Activated CD4-positive, alpha-beta T cell treated with anti-CD3 and anti-CD28 coated beads, Interleukin-10, Interleukin-2, amounts not matched to agents 100 ng/mL and 50 ng/mL, durations not matched to agents 16 hours and 8 hours (primary cell): Measurements from ENCODE around the gene IBTK.
A peak's percentile ranks its signal among the peaks of the same experiment; 100 is the strongest.
"Not testable (repeated sequence)": the region's sequence is repeated elsewhere in the genome, so short reads cannot be mapped to it uniquely, and the experiment has no call there.

Source experiments
- DNase-seq: peaks from one replicate; pipeline ENCODE4 v3.0.0-alpha.2; 2020

IBTK gene, protein sequence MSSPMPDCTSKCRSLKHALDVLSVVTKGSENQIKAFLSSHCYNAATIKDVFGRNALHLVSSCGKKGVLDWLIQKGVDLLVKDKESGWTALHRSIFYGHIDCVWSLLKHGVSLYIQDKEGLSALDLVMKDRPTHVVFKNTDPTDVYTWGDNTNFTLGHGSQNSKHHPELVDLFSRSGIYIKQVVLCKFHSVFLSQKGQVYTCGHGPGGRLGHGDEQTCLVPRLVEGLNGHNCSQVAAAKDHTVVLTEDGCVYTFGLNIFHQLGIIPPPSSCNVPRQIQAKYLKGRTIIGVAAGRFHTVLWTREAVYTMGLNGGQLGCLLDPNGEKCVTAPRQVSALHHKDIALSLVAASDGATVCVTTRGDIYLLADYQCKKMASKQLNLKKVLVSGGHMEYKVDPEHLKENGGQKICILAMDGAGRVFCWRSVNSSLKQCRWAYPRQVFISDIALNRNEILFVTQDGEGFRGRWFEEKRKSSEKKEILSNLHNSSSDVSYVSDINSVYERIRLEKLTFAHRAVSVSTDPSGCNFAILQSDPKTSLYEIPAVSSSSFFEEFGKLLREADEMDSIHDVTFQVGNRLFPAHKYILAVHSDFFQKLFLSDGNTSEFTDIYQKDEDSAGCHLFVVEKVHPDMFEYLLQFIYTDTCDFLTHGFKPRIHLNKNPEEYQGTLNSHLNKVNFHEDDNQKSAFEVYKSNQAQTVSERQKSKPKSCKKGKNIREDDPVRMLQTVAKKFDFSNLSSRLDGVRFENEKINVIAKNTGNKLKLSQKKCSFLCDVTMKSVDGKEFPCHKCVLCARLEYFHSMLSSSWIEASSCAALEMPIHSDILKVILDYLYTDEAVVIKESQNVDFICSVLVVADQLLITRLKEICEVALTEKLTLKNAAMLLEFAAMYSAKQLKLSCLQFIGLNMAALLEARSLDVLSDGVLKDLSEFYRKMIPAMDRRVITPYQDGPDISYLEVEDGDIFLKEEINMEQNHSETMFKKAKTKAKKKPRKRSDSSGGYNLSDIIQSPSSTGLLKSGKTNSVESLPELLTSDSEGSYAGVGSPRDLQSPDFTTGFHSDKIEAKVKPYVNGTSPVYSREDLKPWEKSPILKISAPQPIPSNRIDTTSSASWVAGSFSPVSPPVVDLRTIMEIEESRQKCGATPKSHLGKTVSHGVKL (N-terminal part only)

DNA sequence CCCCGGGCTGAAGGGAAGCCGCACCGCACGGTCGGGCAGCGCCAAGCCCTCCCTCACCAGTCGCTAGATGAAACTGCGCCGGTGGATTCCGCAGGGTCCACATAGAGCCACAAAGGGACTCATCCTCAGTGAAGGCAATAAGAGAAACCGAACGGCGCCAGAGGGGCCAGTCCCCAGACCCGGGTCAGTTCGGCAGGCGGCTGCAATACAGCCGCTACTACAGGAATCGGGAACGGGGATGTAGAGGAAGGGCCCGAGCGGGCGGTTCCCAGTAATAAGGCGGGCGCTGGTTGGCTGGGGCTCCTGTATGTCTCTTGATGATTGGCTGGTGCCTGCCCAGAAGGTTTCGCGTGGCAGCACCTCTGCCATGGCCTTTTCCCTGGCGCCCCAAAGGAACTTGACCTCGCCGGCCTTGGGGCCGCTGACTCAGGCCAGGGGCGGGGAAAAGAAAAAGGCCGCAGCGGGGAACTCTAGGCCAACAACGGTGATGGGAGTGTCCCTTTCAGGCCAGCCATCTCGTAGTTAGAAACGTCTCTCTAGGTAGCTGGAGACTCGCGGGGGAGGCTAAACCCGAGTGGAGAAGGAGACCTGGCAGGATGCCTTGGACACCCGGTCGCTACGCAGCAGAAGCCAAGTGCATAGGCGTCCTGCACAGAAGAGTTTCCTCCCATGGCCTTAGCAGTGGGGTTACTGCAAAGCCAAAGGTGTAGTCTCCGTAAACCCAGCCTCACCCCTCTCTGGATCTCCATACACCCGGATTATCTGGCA lies at the start of gene IBTK:
TSS of gene IBTK (minus strand) at position 240 of the 768 bp plus-strand sequence. CDS start 7,258 bp downstream, outside the sequence.
- peak; percentile 93 for DNase-seq

DNA sequence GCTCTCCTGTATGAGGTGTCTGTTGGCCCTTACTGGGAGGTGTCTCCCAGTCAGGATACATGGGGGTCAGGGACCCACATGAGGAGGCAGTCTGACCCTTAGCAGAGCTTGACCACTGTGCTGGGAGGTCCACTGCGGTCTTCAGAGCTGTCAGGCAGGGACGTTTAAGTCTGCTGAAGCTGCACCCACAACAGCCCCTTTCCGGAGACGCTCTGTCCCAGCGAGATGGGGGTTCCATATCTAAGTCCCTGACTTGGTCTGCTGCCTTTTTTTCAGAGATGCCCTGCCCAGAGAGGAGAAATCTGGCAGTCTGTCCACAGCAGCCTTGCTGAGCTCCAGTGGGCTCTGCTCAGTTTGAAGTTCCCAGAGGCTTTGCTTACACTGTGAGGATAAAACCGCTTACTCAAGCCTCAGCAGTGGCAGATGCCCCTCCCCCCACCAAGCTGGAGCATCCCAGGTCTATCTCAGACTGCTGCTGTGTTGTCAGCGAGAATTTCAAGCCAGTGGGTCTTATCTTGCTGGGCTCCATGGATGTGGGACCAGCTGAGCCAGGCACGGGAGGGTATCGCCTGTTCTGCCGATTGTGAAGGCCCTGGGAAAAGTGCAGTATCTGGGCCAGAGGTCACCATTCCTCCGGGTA lies 36.3 kb upstream of the IBTK start:
- no peak for DNase-seq

DNA sequence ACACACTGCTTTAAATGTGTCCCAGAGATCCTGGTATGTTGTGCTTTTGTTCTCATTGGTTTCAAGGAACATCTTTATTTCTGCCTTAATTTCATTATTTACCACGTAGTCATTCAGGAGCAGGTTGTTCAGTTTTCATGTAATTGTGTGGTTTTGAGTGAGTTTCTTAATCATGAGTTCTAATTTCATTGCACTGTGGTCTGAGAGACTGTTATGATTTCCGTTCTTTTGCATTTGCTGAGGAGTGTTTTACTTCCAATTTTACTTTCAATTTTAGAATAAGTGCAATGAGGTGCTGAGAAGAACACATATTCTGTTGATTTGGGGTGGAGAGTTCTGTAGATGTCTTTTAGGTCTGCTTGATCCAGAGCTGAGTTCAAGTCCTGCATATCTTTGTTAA lies 34.0 kb upstream of the IBTK start:
- DNase-seq = peak; percentile 53

DNA sequence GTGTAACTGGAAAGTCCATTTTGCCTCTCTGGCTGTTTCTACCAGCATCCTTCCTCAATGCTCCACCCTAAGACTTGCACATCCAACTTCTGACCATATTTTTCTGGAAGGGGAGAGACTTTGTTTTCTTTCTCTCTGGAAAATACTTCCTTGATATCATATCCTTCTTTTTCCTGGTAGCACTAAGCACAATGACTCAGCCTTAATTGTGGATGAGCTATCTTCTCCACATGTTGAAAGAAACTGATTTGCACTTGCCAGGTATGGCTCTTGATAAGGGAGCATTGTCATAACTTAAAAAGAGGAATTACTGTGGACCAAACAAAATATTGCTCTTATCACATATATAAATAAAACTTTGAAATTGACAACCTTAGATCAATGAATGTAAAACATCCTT lies 30.1 kb upstream of the IBTK start:
- no peak for DNase-seq

DNA sequence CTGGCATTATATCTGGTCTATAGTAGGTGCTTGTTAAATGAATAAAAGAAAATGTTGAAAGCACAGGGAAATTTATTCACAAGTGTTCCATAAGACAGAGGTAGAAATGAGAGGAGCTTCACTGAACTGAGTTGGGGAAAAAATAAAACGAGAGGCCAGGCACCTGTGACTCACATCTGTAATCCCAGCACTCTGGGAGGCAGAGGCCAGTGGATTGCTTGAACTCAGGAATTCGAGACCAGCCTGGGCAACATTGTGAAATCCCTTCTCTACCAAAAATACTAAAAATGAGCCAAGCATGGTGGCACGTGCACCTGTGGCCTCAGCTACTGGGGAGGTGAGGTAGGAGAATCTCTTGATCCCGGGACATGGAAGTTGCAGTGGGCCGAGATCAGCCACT lies 28.1 kb upstream of the IBTK start:
- no peak for DNase-seq

DNA sequence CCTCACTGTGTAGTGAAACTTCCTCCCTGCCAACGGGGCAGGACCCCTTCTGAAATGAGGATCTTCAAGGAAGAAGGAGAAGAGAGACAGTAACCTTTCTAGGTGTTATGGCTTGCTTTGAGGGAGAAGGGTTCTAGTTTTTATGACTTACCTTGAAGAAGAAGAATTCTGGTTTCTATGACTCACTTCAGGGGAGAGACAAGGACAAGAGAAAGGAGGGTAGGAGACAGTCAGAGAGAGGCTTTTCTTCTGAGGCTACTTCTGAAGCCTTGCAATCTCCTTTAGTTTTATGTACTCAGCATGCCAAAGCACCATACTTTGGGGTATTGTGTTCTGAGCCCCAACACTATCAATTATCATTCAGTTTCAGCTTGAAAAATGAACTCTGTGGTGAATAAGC lies 25.8 kb upstream of the IBTK start:
- no peak for DNase-seq

DNA sequence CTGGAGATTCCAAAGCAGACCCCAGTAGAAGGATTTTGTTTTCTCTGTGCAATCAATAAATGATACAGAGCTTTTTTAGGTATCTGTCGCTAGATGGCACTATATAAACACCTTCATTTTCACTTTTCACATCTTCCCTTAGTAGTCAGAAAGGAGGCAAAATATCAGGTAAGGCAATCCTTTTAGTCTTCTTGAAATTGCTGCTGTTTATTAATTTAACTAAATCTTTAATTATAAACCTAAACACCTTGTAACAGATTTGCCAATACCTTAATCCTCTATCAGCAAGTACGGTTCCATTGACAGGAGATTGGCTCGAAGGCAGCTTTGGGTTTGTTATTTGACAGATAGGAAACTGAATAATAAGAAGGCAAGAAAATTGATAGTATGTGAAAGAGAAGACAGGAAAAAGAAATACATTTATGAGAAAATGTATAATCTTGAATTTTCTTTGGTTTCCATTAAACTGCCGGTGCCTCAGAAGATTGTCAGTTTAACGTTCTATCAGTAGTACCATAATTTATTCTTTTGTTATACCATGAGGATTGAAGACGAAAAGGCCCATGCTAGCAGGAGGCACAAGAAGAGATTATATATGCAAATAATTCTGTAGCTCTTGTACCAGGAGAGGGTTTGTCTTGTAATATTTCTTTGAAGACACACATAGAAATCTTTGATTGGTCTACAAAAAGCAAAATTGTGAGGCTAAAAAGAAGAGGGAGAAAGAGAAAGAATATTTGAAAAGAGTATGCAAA lies 23.5 kb upstream of the IBTK start:
- DNase-seq = peak; percentile 28

DNA sequence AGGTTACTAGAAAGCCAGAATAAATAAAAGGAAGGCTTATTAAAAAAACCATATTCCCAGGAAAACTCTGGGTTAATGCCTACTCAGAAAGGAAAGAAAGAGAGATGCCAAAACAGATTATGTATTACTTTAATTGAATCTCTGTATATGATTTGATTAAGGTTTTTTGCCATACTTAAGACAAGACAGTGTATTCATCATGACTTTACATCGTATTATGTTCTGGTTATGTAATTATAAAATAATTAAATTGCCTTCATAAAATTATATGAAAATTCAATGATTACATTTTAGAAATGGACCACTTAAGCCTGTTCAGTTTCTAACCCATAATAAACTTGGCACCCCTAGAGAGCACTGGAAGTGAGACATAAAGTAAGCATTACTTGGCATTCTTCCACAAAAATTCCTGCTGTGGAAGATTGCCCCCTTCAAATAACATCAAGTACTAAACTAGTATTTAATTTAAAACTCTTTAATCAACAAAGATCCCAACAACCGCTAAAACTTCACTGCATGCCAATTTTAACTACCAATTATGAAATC lies 20.8 kb upstream of the IBTK start:
- no peak for DNase-seq

DNA sequence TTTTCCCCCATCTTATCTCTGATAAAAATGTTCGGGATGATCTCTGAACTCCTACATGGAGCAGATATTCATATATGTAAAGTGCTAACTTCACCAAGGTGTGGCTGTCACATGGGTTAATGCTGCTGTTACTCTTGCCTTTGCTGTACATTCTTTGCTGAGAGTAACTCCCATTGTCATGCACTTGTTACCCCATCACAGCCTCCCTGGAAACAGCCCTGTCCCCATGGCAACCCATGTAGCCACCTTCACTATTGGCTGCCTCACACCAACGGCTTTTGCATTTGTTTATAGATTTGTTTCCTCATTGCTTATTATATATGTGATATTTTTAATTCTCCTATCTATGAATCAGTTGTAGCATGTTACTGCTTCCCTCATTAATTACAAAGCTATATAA lies 17.3 kb upstream of the IBTK start:
- no peak for DNase-seq

DNA sequence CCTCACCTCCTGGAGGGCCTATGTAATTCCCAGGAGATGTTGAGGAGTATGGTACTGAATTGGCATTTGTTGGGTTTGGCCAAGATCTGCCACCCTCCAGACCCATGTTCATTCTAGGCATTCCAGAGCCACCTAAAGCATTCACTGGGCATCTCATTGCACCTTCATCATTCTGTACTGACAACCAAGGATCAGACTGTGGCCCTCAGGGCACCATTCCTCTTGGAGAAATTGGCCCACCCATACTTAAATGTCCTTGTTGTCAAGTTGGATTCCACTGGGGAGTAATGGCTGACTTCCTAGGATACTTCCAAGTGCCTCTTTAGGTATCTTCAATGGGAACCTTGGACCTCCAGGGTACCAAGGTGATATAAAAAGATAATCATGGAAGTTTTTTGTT lies 16.8 kb upstream of the IBTK start:
- DNase-seq = no peak

DNA sequence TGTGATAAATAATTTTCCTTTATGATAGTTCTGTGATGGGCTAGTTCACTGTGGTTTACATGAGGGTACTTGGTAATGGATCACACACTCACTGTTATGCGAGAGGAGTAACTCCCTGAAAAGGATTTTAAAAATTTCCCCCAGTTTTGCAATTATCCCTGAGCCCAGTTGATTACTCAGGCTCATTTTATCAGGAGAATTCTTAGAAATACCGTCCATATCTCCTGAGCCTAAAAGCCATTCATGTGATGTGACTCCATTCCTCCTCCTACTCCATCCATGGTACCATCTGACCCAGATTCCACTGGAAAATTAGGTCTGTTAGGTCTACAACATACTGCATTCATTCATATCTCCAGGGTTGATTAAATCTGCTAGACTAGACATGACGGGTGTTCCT lies 16.4 kb upstream of the IBTK start:
- DNase-seq = no peak

DNA sequence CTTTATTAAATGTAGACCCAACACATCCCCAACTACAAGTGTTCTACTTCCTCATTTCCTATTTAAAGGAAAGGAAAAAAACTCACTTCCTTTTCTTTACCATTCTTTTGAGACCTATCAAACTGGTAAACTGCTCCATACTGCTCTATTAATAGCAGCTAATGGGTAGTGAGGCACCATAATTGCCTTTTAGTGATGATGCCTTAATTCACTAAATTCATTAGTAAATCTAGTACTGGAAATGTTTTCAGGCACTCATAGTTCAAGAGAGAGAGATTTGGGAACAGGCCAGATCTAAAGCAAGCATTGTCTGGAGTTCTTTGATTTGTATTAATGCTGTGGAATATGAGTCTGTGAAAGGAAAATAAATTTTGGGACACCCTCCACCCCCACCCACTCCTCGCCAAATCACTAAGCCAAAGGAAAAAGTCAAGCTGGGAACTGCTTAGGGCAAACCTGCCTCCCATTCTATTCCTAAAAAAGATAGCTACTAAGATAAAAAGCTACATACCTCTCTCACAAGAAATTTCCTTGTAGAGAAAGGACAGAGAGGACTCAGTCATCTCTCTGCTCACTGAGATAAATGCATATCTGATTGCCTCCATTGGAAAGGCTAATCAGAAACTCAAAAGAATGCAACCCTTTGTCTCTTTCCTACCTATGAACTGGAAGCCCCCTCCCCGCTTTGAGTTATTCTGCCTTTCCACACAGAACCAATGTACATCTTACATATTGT lies 13.6 kb upstream of the IBTK start:
- DNase-seq = no peak

DNA sequence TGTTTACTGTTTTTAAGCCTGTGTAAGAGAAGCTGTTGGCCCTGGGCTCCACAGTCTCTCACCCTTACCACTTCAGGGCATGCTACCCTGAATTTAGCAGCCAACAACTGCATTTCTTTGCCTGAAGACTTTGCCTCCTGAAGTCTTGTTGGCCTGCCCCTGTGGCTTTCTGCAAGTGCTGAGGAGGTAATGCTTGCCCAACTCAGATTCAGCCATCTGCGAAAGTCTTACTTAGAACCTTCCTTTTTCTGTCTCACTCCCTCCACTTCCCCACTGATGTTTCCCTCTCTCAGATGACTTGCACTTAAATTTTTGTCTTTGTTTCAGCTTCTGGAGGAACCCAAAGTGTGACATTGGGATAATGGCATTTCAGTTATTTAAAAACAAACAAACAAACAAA lies 11.8 kb upstream of the IBTK start:
- no peak for DNase-seq

DNA sequence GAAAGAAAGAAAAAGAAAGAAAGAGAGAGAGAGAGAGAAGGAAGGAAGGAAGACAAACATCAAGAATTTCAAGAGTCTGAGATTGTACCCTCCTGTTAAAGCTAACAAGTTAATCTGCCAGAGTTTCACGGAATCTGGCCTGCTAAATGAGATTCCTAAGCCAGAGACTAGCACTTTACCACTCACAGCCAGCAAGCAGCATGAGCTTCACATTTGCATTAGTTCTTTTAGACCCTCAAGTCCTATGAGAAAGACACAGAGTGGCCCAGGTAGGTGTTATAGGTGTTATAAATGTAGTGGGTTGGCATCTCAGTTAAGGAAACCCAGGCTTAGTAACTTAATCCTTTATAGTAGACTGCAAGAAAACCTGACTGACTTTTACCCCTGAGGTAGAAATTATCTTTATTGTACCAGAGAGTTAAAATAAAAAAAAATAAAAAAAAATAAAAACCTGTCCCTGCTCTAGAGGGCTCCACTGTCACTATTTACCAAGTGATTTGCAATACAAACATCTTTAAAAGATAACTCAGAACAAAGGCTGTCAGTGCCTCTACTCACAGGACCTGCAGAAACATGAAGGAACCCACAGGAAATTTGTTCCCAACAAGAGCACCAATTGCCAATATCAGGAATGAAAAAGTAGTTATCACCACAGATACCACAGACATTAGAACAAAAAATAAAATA lies 9.7 kb upstream of the IBTK start:
- no peak for DNase-seq

DNA sequence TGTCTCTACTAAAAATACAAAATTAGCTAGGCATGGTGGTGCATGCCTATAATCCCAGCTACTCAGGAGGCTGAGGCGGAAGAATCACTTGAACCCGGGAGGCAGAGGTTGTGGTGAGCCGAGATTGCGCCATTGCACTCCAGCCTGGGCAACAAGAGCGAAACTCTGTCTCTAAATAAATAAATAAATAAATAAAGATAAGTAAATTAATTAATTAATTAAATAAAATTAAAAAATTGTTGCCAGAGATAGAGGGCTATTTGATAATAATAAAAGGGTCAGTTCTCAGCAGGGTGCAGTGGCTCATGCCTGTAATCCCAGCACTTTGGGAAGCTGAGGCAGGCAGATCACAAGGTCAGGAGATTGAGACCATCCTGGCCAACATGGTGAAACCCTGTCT lies 7.2 kb upstream of the IBTK start:
- not testable (repeated sequence) for DNase-seq

DNA sequence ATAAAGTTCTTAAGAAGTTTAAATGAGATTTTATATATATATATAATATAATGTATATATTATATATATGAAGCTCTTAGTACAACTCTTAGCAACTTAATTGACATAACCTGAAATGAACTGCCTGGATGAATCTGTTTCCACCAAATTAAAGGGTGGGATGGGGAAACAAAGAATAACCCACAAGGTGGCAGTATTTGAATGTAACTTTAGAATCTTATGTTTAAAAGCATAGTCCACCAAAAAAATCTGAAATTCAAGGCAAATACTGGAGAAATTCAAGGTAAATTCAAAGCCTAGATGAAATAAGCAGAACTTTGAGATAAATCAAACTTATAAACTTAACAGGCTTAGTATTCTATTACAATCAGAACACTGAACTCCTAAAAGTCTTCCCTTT lies 4.4 kb upstream of the IBTK start:
- peak; percentile 26 for DNase-seq

DNA sequence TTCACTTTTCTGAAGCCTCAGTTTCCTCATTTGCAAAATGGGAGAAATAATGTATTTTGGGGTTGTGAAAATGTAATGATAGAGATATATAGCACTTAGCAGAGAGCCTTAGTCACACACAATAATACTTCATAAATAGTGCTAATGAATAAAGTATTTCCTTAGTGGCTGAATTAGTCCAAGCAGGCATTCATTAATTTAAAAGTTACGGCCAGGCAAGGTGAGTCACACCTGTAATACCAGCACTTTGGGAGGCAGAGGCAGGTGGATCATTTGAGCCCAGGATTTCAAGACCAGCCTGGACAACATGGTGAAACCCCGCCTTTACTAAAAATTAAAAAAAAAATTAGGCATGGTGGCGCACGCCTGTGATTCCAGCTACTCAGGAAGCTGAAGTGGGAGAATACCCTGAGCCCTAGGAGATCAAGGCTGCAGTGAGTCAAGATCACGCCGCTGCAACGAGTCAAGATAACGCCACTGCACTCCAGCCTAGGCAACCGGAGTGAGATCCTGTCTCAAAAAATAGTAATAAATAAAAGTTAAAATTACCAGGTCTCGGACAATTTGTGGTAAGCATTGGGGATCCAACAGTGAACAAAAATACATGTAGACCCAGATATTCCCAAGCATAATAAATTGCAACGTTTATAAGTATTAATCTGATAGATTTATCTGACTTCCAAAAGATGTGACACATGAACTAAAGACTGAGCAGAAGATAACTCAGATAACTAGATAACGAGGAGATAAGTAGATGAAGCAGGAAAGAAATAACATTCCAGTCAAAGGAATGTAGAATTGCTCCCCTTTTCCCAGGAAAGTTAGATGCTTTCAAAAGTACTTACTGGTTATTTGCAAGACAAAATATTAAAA lies 2.1 kb upstream of the IBTK start:
- DNase-seq = no peak

DNA sequence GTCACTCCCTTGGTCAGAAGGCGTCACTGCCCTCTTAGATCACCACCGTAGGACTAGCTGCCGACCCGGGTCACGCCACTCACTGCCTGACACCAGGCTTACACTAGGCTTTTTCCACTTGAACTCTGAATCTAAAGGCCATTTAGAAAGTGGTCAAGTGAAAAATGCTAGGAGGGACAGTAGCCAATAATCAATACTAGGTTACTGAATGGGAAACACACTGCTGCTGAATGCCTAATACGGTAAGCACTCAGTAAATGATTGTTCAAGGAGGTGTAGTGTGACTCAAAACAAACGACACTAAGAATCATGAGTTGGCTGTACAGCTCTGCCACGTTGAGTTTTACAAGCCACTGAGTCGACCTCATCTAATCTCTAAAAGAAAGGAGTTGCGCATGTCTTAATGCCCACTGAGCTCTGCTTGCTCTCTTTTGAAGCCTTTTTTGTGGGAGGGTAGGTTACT lies 760 bp upstream of the IBTK start:
- peak; percentile 57 for DNase-seq
